GM19324 (cell line): Measurements from ENCODE around the gene KRT8.
"Not testable (repeated sequence)": the region's sequence is repeated elsewhere in the genome, so short reads cannot be mapped to it uniquely, and the experiment has no call there.

Experiments
- ATAC-seq: cut with Tn5 transposase; IDR thresholded peaks from one replicate; pipeline ENCODE4 v1.9.1; 2021; ENCODE audit warnings: mild to moderate bottlenecking, moderate library complexity; ENCODE audit not compliant: unreplicated experiment, low FRiP score

The KRT8 gene

DNA sequence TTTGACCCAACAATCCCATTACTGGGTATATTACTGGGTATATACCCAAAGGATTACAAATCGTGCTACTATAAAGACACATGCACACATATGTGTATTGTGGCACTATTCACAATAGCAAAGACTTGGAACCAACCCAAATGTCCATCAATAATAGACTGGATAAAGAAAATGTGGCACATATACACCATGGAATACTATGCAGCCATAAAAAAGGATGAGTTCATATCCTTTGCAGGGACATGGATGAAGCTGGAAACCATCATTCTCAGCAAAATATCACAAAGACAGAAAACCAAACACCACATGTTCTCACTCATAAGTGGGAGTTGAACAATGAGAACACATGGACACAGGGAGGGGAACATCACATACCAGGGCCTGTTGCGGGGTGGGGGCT, 48.8 kb downstream of the KRT8 start:
- ATAC-seq, result not testable (repeated sequence)

DNA sequence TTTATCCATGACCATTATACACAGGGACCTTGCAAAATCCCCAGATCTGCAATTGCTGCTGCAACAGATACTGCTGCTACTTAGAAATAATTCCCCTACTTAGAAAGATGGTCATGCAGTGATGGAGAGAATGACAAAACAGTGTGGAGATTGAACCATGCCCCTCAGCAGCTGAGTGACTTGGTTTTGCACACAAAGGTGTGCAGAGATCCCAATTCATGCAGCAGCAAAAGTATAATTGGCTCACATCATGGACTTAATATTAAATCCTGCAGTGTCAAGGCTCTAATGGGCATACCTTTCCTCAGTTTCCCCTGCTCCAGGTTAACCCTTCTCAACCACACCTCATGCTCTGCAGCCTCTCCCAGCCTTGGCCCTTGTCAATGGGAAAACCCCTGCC, 53.1 kb downstream of the KRT8 start:
- no peak for ATAC-seq

DNA sequence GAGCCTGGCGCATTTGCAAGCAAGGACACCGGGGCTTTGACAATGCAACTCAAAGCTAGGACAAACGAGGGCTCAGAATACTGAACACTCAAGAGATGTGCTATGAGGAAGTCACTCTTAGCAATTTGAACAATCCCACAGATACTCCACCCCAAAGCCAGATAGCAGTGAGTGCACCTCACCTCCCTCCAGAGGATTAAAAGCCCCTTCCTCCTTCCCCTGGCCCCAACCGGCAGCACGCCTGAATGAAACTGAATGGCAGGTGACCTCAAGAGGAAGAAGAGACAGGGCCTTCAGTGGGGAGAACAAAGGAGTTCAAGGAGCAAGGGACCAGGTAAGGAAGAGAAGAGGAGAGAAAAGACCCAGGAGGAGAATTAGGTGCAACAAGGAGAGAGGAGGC, 54.2 kb downstream of the KRT8 start:
- no peak for ATAC-seq

DNA sequence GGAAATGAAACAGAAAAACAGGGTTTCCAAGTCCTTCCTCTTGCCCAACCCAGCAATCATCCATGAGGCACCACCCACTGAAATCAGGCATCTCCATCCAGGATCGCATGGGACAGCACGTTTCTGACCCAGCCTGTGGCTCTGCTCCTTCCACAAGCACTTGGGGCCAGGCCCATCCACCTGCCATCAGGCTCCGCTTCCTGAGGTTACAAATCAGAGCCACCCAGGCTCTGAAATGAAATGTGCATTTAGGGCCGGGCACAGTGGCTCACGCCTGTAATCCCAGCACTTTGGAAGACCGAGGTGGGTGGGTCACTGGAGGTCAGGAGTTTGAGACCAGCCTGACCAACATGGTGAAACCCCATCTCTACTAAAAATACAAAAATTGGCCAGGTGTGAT, 55.4 kb downstream of the KRT8 start:
- ATAC-seq, result no peak

DNA sequence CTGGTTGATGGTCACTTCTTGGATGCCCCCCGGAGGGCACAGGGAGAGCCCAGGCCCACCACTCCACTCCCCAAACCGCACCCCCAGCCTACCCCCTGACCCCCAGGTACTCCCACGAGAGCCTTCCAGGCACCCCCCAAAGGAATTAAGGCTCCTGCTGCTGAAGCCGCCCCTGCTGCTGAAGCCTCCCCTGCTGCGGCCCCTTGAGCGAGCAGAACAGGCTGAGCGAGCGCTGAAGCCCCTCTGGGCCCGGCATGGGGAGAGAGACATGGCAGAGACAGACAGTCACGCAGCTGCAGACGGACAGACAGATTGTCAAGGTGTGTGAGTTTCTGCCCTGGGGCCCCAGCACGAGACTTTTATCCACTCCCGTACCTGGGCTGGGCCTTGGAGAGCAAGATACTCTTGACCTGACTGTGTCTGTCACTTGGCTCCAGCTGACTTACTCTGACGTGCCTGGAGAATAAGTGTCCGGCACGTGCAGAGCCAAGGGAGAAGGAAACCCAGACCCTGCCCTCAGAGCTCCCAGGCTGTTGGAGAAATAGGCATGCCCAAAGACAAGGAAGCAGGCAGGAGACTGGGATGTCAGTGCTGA, 56.1 kb downstream of the KRT8 start, which contains the start of gene KRT78:
TSS of gene KRT78 (minus strand) at position 334 of the 595 bp plus-strand sequence. CDS start at position 270, 64 bp downstream.
- ATAC-seq, result no peak

DNA sequence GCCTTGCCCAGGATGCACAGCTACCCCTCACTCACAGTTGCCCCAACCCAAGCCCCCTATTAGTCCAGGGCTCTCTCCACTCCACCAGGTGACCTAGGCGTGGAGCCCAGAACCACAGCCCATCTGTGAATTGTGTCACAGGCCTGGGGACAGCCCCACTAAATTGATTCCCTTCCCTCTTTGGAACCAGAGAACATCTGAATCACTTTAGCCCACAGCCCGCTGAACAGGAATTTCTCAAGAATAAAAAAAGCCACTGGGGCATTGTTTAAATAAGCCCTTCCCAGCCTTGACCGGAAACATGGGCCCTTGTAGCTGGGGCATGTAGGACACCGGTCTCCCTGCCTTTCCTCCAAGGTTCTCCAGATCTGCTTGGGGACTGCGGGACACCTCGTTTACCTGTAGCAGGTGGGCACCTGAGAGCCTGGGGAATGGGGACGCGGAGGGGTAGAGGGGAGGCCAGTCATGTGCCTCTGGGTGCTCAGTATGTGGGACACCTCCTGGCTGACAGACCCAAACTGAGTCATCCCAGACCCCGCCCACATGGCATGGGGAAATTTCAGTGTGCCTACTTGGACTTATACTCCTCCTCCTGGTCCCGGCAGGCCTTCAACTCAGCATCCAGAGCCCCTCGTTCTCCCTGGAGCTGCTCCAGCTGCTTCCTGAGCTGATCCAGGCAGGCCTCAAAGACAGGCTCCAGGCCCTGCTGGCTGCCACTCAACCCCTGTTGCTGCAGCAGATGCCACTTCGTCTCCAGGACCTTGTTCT, 57.4 kb downstream of the KRT8 start:
- no peak for ATAC-seq
